ENCODE data around the gene GLYATL3.

DNA sequence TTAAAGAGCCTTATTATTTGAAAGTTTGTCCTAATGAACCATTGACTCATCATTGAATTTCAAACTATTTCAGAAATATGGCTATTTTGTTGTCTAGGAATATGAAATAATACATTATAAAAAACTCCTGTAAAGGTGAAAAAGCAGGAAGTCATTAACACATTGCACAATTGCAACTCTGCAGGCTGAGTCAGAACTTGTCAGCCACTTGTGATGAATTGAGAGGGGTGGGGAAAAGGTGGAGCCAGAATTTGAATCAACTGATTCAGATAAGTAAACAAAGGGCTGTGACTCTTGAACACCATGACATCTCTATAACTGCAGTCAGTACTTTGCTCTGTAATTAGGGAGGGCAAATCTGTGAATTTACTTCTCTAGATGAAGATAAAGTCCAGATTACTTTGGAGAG is 56.7 kb downstream of the GLYATL3 start:
- TF ChIP-seq, protein P1, sequence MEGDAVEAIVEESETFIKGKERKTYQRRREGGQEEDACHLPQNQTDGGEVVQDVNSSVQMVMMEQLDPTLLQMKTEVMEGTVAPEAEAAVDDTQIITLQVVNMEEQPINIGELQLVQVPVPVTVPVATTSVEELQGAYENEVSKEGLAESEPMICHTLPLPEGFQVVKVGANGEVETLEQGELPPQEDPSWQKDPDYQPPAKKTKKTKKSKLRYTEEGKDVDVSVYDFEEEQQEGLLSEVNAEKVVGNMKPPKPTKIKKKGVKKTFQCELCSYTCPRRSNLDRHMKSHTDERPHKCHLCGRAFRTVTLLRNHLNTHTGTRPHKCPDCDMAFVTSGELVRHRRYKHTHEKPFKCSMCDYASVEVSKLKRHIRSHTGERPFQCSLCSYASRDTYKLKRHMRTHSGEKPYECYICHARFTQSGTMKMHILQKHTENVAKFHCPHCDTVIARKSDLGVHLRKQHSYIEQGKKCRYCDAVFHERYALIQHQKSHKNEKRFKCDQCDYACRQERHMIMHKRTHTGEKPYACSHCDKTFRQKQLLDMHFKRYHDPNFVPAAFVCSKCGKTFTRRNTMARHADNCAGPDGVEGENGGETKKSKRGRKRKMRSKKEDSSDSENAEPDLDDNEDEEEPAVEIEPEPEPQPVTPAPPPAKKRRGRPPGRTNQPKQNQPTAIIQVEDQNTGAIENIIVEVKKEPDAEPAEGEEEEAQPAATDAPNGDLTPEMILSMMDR (conservative IDR thresholded peaks at IDR 0.05; ENCODE audit: low read length) = no peak
- no peak for TF ChIP-seq EZH2phosphoT487 (IDR thresholded peaks at IDR 0.05; ENCODE audit: borderline replicate concordance, low read depth, low read length)

All from OCI-LY7 (cell line).